ENCODE results near the gene KCNQ1.

Gene KCNQ1

DNA sequence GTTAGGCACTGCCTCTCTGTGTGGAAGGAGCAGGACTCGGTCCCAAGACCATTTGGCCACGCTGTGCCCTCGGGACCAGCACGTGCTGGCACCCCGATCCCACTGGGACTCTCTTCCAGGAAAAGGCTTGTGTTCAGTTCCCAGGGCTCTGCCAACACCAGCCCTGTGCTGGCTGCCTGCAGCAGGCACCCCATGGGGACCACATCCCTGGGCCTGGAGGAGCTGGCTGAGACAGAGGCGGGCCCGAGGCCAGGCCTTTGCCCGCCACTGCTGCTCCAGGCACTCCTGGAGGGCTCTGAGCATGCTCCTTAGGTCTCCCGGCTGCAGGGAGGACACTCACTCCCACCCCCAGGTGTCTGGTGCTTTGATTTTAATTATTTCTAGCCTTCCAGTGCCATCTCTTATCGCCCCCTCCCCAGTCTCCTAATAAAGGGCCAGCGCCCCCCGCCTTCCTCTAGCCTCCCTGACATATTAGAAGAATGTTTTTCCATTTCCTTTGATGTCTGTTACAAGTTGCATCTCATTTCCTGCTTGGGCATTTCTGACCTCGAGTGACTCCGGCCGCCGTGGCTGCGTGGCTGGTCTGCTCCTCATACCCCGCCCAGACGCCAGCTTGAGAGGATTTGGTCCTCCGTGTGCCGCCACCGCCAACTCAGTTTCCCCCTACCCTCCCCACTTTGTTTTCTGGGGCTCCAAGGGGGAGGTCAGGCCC lies 426.3 kb downstream of the KCNQ1 start:
- no peak overlapping the region for H3K9ac ChIP-seq (ENCODE audit: low read depth, low read length)
- H3K9me3 ChIP-seq (ENCODE audit: insufficient read depth, low read length, severe bottlenecking): no peaks in the 10 kb centered on the region
- no peaks in the 10 kb centered on the region for H3K27me3 ChIP-seq (ENCODE audit: insufficient read depth, low read length, poor library complexity)
- no peak for ATAC-seq (ENCODE audit: insufficient read depth, low read depth)
- no peaks in the 10 kb centered on the region for H3K36me3 ChIP-seq (ENCODE audit: insufficient read depth, low read length)
- H3K79me2 ChIP-seq (ENCODE audit: insufficient read depth, low read length): no peaks in the 10 kb centered on the region
- TF ChIP-seq EZH2 (IDR thresholded peaks at IDR 0.05; ENCODE audit: borderline replicate concordance, low read depth, low read length, severe bottlenecking): no peak
- TF ChIP-seq CTCF (IDR thresholded peaks at IDR 0.05; ENCODE audit: borderline replicate concordance, extremely low read depth, low read length, poor library complexity, severe bottlenecking): no peak
- no peak overlapping the region for H3K4me2 ChIP-seq (ENCODE audit: insufficient read depth, low read length)
- H3K27ac ChIP-seq (ENCODE audit: low read length): no peak overlapping the region
- no peaks in the 10 kb centered on the region for H3K4me1 ChIP-seq (ENCODE audit: insufficient read depth, low read length)
- no peaks in the 10 kb centered on the region for H4K20me1 ChIP-seq (ENCODE audit: insufficient read depth, low read length)
- H3K4me3 ChIP-seq (ENCODE audit: low read depth in 1 of 2, low read length in 2 of 2): no peak overlapping the region
- no peak for DNase-seq
- H2AFZ ChIP-seq (ENCODE audit: low read depth, low read length): no peak overlapping the region

- Histone ChIP-seq H3K36me3 (ENCODE audit: insufficient read depth, low read length) (no peaks in the 10 kb centered on the region), H3K27ac (ENCODE audit: low read length) (no peak overlapping the region), H3K9ac (ENCODE audit: low read depth, low read length) (no peak overlapping the region), H3K4me3 (ENCODE audit: low read depth in 1 of 2, low read length in 2 of 2) (no peak overlapping the region), H3K27me3 (ENCODE audit: insufficient read depth, low read length, poor library complexity) (no peaks in the 10 kb centered on the region), H3K4me2 (ENCODE audit: insufficient read depth, low read length) (no peak overlapping the region), H3K4me1 (ENCODE audit: insufficient read depth, low read length) (no peaks in the 10 kb centered on the region), H3K9me3 (ENCODE audit: insufficient read depth, low read length, severe bottlenecking) (no peaks in the 10 kb centered on the region), H4K20me1 (ENCODE audit: insufficient read depth, low read length) (no peaks in the 10 kb centered on the region), H3K79me2 (ENCODE audit: insufficient read depth, low read length) (no peaks in the 10 kb centered on the region), H2AFZ (ENCODE audit: low read depth, low read length) (no peak overlapping the region)
- DNase-seq: no peak
- TF ChIP-seq EZH2 (IDR thresholded peaks at IDR 0.05; ENCODE audit: borderline replicate concordance, low read depth, low read length, severe bottlenecking) (no peak), CTCF (IDR thresholded peaks at IDR 0.05; ENCODE audit: borderline replicate concordance, extremely low read depth, low read length, poor library complexity, severe bottlenecking) (no peak)
- ATAC-seq (ENCODE audit: insufficient read depth, low read depth): no peak
Observed at GRCh38 chr11:2874963-2875362, 430.2 kb downstream of the KCNQ1 start.

DNA sequence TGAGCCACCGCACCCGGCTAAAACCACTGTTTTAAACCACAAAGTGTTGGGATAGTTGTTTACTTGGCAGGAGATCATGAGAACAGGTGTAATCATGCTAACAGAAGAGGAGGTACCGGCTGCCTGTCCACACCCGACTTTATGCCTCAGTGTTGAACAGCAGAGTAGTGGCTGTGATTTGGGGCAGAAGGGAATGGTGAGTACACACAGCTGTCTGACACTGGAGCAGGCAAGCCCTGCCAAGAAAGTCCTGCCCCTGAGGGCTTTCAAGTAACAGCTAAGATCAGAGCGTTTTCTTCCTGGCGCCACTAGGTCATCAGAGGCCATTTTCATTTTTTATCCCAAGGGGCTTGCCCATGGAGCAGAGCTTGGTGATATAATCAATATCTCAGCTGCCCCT lies 432.7 kb downstream of the KCNQ1 start:
- Histone ChIP-seq H3K4me3 (ENCODE audit: low read depth in 1 of 2, low read length in 2 of 2) (no peak overlapping the region), H3K27ac (ENCODE audit: low read length) (no peak overlapping the region), H3K9me3 (ENCODE audit: insufficient read depth, low read length, severe bottlenecking) (no peaks in the 10 kb centered on the region), H3K27me3 (ENCODE audit: insufficient read depth, low read length, poor library complexity) (no peaks in the 10 kb centered on the region), H2AFZ (ENCODE audit: low read depth, low read length) (no peak overlapping the region), H3K79me2 (ENCODE audit: insufficient read depth, low read length) (no peaks in the 10 kb centered on the region), H3K9ac (ENCODE audit: low read depth, low read length) (no peak overlapping the region), H4K20me1 (ENCODE audit: insufficient read depth, low read length) (no peaks in the 10 kb centered on the region), H3K36me3 (ENCODE audit: insufficient read depth, low read length) (no peaks in the 10 kb centered on the region), H3K4me1 (ENCODE audit: insufficient read depth, low read length) (no peaks in the 10 kb centered on the region), H3K4me2 (ENCODE audit: insufficient read depth, low read length) (no peak overlapping the region)
- DNase-seq (no peak), ATAC-seq (ENCODE audit: insufficient read depth, low read depth) (no peak)
- no peak for TF ChIP-seq EZH2 (IDR thresholded peaks at IDR 0.05; ENCODE audit: borderline replicate concordance, low read depth, low read length, severe bottlenecking)
- no peak for TF ChIP-seq CTCF (IDR thresholded peaks at IDR 0.05; ENCODE audit: borderline replicate concordance, extremely low read depth, low read length, poor library complexity, severe bottlenecking)
